Fibroblast of the conjunctiva (primary cell): ENCODE results near the gene CENPVL2.
"Not testable (repeated sequence)": the region's sequence is repeated elsewhere in the genome, so short reads cannot be mapped to it uniquely, and the experiment has no call there.

Experiments used
- DNase-seq: peaks from one replicate; pipeline ENCODE4 v3.0.0-alpha.2; 2010; ENCODE audit warnings: low read depth

CENPVL2 gene

DNA sequence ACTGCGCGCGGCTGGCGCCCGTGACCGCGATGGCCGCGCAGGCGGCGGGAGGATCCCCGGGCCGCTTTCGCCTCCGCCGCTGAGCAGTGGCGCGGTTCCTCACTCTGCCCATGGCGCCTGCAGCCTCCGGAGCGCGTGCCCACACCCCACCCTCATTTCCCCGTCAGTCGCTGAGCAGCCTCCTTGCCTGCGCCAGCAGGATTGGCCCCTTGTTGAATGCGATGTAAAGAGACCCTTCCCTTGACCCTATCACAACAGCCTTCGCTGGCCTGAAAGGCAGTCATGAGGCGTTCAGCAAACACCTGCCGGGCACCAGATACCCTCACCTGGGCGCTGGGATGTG, at the start of gene CENPVL2:
CENPVL2 (minus strand) TSS at position 112 of the 343 bp plus-strand sequence; CDS start at position 112, 0 bp downstream.
- DNase-seq: not testable (repeated sequence)

DNA sequence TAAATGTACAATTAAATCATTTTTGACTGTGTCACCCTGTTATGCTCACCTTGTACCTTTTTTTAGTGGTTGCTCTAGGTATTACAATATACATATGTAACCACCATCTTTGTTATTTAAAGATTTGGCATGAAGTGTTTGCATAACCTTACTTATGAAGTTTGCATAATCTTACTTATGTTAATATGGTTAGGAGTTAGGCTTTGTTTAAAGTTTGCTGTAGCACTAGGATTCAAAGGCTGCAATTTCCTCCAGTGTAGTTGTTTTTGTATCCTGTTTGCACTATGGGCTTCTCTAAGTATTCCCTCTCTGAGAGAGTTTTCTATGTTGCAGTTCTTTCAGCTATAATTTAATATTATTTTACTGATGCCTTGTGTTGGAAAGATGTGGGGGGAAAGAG, 45.6 kb upstream of the CENPVL2 start:
- no peak for DNase-seq

DNA sequence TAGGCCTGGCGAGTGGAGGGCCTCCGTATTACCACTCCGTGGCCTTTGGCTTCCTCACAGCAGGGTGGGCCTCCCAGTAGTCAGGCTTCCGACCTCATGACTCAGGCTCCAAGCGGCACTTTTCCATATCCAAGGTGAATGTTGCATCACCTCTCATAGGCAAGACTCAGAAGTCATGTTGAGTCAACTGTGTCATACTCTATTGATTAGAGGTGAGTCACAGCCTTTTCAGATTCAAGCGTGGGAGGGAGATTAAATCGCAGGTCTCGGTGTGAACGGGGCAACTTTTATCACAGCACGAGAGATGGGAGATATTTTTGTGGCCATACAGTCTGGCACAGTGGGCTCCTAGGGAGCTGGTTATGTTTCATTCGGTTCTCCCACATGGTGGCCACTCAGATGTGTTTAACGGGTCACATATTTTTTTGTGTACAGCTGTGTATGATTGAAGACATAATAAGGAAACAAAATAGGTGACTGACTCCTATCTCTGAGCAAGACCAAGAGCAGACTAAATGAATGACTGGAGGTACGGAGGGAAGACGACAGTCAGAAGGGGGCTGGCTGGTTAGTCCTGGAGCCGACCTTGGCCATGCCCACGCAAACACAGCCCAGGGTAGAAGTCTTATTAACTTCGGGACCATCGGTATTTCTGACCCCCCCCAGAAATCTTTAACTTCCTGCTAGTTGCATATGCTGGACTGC, 30.5 kb upstream of the CENPVL2 start:
- not testable (repeated sequence) for DNase-seq

DNA sequence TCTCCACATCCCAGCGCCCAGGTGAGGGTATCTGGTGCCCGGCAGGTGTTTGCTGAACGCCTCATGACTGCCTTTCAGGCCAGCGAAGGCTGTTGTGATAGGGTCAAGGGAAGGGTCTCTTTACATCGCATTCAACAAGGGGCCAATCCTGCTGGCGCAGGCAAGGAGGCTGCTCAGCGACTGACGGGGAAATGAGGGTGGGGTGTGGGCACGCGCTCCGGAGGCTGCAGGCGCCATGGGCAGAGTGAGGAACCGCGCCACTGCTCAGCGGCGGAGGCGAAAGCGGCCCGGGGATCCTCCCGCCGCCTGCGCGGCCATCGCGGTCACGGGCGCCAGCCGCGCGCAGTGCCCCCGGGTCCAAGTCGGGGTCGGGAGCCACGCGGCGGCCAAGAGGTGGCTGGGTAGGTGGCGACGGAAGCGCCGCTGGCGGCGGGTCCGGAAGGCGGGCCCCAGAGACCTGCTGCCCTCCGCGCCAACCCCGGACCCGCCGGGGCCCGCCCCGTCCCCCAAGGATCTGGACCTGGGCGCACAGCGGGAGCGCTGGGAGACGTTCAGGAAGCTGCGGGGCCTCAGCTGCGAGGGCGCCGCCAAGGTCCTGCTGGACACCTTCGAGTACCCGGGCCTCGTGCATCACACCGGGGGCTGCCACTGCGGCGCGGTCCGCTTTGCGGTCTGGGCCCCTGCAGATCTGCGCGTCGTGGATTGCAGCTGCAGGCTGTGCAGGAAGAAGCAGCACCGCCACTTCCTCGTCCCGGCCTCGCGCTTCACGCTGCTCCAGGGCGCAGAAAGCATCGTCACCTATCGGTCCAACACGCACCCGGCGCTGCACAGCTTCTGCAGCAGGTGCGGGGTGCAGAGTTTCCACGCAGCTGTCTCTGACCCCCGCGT, 27.9 kb upstream of the CENPVL2 start, which contains the start of gene CENPVL1:
CENPVL1 (plus strand) TSS at position 236 of the 888 bp plus-strand sequence; CDS start at position 236, 0 bp downstream.
- not testable (repeated sequence) for DNase-seq

DNA sequence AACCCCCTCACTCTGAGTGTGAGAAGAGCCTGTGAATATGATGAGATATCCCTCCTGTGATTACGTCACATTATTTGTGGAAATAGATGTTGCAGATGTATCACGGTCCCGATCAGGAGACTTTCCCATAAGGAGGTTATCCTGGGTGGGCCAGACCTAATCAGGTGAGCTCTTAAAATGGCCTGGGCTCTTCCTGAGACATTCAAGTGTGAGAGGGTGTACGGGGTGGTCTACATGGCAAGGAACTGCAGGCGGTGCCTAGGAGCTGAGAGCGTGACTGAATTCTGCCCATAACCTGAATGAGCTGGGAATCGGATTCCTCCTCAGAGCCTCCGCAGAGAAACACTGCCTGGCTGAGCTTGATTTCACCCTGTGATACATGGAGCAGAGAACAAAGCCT, 14.8 kb upstream of the CENPVL2 start:
- DNase-seq: no peak

DNA sequence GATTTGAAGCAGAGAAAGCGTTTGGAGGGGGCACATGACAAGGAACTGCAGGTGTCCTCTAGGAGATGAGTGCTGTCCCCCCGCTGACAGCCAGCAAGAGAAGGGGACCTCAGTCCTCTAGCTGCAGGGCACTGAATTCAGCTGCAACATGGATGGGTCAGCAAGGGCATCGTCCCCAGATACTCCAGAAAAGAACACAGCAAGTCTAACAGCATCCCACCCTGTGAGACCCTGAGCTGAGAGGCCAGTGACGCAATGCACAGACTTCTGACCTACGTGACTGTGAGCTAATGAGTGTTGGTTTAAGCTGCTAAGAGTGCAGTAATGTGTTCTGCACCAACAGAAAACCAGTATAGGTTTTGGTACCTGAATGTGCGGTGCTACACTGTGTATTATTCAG, 11.6 kb upstream of the CENPVL2 start:
- DNase-seq: no peak

DNA sequence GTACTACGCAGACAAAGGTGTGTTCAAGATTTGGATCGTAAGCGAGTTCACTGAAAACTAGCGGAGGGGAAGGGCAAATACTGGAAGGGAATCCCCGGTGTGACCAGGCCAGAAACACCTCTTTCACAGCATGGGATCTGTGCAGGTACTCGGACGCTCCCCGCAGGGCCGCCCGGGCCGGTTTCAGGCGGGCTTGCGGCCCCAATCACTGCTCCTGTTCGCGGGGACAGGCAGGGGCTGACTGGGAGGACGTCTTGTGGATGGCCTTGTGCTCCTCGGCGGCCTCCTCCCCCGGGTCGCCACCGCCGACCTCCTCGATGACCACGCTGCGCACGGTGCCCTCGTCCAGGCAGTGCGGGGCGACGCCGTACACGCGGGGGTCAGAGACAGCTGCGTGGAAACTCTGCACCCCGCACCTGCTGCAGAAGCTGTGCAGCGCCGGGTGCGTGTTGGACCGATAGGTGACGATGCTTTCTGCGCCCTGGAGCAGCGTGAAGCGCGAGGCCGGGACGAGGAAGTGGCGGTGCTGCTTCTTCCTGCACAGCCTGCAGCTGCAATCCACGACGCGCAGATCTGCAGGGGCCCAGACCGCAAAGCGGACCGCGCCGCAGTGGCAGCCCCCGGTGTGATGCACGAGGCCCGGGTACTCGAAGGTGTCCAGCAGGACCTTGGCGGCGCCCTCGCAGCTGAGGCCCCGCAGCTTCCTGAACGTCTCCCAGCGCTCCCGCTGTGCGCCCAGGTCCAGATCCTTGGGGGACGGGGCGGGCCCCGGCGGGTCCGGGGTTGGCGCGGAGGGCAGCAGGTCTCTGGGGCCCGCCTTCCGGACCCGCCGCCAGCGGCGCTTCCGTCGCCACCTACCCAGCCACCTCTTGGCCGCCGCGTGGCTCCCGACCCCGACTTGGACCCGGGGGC, 567 bp downstream of the CENPVL2 start:
- not testable (repeated sequence) for DNase-seq

DNA sequence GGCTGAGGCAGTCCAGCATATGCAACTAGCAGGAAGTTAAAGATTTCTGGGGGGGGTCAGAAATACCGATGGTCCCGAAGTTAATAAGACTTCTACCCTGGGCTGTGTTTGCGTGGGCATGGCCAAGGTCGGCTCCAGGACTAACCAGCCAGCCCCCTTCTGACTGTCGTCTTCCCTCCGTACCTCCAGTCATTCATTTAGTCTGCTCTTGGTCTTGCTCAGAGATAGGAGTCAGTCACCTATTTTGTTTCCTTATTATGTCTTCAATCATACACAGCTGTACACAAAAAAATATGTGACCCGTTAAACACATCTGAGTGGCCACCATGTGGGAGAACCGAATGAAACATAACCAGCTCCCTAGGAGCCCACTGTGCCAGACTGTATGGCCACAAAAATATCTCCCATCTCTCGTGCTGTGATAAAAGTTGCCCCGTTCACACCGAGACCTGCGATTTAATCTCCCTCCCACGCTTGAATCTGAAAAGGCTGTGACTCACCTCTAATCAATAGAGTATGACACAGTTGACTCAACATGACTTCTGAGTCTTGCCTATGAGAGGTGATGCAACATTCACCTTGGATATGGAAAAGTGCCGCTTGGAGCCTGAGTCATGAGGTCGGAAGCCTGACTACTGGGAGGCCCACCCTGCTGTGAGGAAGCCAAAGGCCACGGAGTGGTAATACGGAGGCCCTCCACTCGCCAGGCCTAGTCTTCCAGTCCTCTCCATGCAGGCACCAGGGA, 2.8 kb downstream of the CENPVL2 start:
- DNase-seq: not testable (repeated sequence)

DNA sequence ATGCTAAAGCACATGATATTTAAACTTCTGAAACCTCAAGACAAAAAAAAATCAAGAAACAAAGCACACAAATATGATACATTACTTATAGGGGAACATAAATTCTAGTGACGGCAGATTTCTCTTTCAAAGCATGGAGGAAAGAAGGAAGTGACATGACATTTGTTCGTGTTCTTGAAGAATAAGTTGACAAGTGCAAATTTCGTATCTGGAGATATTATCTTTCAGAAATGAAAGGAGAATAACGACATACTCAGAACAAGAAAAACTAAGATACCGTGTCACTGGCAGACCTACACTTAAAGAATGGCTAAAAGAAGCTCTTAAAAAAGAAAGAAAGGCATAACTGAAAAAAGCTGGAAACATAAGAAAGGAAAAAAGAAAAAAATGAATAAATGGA, 16.6 kb downstream of the CENPVL2 start:
- DNase-seq: no peak

DNA sequence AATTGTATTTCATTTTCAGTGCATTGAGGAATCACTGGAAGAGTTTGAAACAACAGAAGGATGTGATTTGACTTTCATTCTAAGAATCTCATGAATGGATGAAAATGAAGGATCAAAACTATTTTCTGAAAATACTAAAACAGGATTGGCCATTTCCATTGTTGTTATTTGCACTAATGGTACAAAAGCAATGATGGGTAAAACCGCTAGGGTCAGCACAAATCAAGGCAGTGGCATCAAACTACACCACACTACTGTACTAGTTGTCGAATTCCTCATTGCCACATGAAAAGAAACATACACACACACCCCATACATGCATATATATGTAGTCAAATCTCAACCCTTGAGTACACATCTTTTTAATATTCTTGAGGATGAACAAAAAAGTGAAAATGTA, 39.3 kb downstream of the CENPVL2 start:
- DNase-seq: no peak

DNA sequence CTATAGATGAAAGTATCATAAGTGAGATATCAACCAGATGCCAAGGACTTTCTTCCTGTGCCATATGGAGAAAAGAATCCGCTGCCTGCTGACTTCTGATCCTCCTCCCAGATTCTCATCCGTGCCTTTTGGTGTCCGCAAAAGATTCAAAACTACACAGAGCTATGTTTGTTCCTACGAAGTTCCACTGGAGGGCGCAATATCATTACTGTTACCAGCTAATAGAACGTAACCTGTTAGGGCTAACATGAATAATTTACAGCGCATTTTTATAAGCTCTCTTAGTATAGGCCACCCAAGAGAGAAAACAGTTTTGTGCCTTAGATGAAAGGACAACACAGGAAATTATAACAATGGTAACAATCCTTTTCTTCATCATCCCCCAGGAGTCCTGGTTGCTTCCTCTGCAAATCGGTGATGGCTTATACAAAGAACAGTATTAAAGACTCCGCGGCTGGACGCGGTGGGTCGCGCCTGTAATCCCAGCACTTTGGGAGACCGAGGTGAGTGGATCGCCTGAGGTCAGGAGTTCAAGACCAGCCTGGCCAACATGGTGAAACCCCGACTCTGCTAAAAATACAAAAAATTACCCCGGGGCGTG, 41.1 kb downstream of the CENPVL2 start:
- DNase-seq: peak; percentile 32

DNA sequence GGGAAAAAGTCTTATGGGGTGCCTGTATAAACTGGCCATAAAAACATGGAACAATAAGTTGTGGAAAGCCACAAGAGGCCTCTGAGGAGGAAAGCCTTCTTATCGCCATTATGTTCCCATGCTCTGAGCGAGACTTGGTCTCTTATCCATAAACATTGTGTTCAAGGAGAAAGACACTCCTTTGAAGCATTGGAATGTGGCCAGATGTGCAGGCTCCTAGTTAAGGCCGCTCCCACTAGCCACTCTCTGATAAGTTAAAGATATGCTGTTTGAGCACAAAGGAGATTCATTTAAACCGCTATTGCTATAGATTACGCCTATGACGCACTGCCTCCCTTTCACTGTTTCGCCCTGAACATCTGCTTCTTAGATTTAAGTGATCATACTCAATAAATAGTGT, 46.1 kb downstream of the CENPVL2 start:
- DNase-seq: not testable (repeated sequence)
